Measurements from ENCODE around the gene CASK.

DNA sequence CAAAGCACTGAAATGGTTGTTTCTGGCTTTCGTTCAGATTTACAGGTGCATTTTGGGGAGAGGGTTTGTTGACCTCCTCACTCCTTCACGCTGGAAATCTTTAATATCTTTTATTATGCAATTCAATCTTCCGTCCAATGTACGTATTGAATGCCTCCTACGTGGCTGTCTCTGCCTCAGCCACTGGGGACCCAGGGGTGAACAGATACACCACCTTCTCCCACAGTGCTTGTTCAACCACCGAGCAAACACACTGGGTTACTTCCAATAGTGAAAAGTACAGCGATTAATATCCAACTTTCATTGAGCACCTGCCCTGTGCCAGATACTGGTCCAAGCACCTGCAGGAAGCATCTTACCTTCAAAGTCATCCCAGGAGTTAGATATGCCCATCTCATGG is 424.2 kb downstream of the CASK start:
- TF ChIP-seq POLR2A (IDR thresholded peaks at IDR 0.05) = no peak
- TF ChIP-seq, protein P1, sequence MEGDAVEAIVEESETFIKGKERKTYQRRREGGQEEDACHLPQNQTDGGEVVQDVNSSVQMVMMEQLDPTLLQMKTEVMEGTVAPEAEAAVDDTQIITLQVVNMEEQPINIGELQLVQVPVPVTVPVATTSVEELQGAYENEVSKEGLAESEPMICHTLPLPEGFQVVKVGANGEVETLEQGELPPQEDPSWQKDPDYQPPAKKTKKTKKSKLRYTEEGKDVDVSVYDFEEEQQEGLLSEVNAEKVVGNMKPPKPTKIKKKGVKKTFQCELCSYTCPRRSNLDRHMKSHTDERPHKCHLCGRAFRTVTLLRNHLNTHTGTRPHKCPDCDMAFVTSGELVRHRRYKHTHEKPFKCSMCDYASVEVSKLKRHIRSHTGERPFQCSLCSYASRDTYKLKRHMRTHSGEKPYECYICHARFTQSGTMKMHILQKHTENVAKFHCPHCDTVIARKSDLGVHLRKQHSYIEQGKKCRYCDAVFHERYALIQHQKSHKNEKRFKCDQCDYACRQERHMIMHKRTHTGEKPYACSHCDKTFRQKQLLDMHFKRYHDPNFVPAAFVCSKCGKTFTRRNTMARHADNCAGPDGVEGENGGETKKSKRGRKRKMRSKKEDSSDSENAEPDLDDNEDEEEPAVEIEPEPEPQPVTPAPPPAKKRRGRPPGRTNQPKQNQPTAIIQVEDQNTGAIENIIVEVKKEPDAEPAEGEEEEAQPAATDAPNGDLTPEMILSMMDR (IDR thresholded peaks at IDR 0.05 in 8 of 11, conservative IDR thresholded peaks at IDR 0.05 in 3 of 11) = no peak
